Measurements from ENCODE around the gene TBC1D20. TPM values are rescaled to one million over a fixed set of nuclear protein-coding genes. Genes with fewer than 3 reads are reported as not detected.

Gene TBC1D20
- polyA plus RNA-seq, 5 donors: 32.7 to 39.5 (median 36.3) TPM

Other genes with a start within 250 kb of the TBC1D20 start
- gene DEFB129, start 235.3 kb downstream of the TBC1D20 start, polyA plus RNA-seq (ENCODE audit: insufficient read depth in 1 of 5, insufficient read length in 5 of 5, low replicate concordance in 1 of 5): not detected
- gene DEFB132, start 204.8 kb downstream of the TBC1D20 start, polyA plus RNA-seq (ENCODE audit: insufficient read depth in 1 of 5, insufficient read length in 5 of 5, low replicate concordance in 1 of 5): not detected
- gene C20orf96, start 171.8 kb downstream of the TBC1D20 start, polyA plus RNA-seq (ENCODE audit: insufficient read depth in 1 of 5, insufficient read length in 5 of 5, low replicate concordance in 1 of 5): 10 to 100 TPM; 38.9 to 48.4 (median 45.2) TPM
- 10 to 100 TPM; 40.2 to 50.2 (median 43.3) TPM for gene ZCCHC3, start 165.0 kb downstream of the TBC1D20 start, polyA plus RNA-seq (ENCODE audit: insufficient read depth in 1 of 5, insufficient read length in 5 of 5, low replicate concordance in 1 of 5)
- gene SOX12, start 137.0 kb downstream of the TBC1D20 start, polyA plus RNA-seq (ENCODE audit: insufficient read depth in 1 of 5, insufficient read length in 5 of 5, low replicate concordance in 1 of 5): 10 to 100 TPM; 23.6 to 46.6 (median 30.8) TPM
- gene NRSN2, start 115.4 kb downstream of the TBC1D20 start, polyA plus RNA-seq (ENCODE audit: insufficient read depth in 1 of 5, insufficient read length in 5 of 5, low replicate concordance in 1 of 5): 10 to 100 TPM; 33.9 to 43.7 (median 35.4) TPM
- 10 to 100 TPM in 2 of 5 donors, 1 to 10 TPM in 3; 7.9 to 13.4 (median 10.0) TPM for gene TRIB3, start 81.8 kb downstream of the TBC1D20 start, polyA plus RNA-seq (ENCODE audit: insufficient read depth in 1 of 5, insufficient read length in 5 of 5, low replicate concordance in 1 of 5)
- 100 to 1,000 TPM in 1 of 5 donors, 10 to 100 TPM in 4; 84.0 to 104 (median 99.4) TPM for gene RBCK1, start 54.2 kb downstream of the TBC1D20 start, polyA plus RNA-seq (ENCODE audit: insufficient read depth in 1 of 5, insufficient read length in 5 of 5, low replicate concordance in 1 of 5)
- gene CSNK2A1, start 81.3 kb upstream of the TBC1D20 start, polyA plus RNA-seq (ENCODE audit: insufficient read depth in 1 of 5, insufficient read length in 5 of 5, low replicate concordance in 1 of 5): 100 to 1,000 TPM; 103 to 163 (median 140) TPM
- gene TCF15, start 147.8 kb upstream of the TBC1D20 start, polyA plus RNA-seq (ENCODE audit: insufficient read depth in 1 of 5, insufficient read length in 5 of 5, low replicate concordance in 1 of 5): 1 to 10 TPM; 1.1 to 3.0 (median 1.4) TPM
- gene SRXN1, start 190.7 kb upstream of the TBC1D20 start, polyA plus RNA-seq (ENCODE audit: insufficient read depth in 1 of 5, insufficient read length in 5 of 5, low replicate concordance in 1 of 5): 1 to 10 TPM; 5.9 to 8.0 (median 6.6) TPM
- gene SCRT2, start 213.3 kb upstream of the TBC1D20 start, polyA plus RNA-seq (ENCODE audit: insufficient read depth in 1 of 5, insufficient read length in 5 of 5, low replicate concordance in 1 of 5): not detected